ENCODE results near the gene SDCCAG8. TPM values are rescaled to one million over a fixed set of nuclear protein-coding genes. Genes with fewer than 3 reads are reported as not detected.

Gene SDCCAG8
- total and polyA plus RNA-seq, 2 experiments from 2014 or later = 28.3 to 39.3 TPM

GRCh38 chr1:243254927-243255790, 682 bp upstream of the SDCCAG8 start, which contains the start of gene CEP170:
CEP170 (minus strand) TSS chr1:243255281; CDS start chr1:243225280, 30,001 bp downstream.
- no peaks in the 10 kb centered on the region for H3K9me2 ChIP-seq (replicated peaks; ENCODE audit: insufficient read depth)
- TF ChIP-seq EZH2phosphoT487 (IDR thresholded peaks at IDR 0.05; ENCODE audit: low read depth, severe bottlenecking, unreplicated experiment) = no peak
- no peak for TF ChIP-seq EZH2 (IDR thresholded peaks at IDR 0.05; ENCODE audit: borderline replicate concordance)
- no peak for TF ChIP-seq CTCF (IDR thresholded peaks at IDR 0.05; ENCODE audit: poor library complexity)
- peak within 1 kb of the TSS; percentile 58 for H3K4me3 ChIP-seq
- H3K27me3 ChIP-seq = no peaks in the 10 kb centered on the region
- peaks cover 4% of the 10 kb centered on the region for H3K4me1 ChIP-seq (ENCODE audit: insufficient read depth)
- peak within 1 kb of the TSS; percentile 66 for H2AFZ ChIP-seq
- under 1% methylated on average over 67 of the region's 74 CpGs for WGBS (ENCODE audit: low lambda C conversion rate, missing lambda C conversion rate)
- no peaks in the 10 kb centered on the region for H3K36me3 ChIP-seq (replicated peaks; ENCODE audit: insufficient read depth, low read depth)
- peak within 1 kb of the TSS; percentile 83 for H3K4me2 ChIP-seq
- H4K20me1 ChIP-seq (ENCODE audit: insufficient read depth, poor library complexity, severe bottlenecking) = peaks cover 15% of the 10 kb centered on the region
- H3K79me2 ChIP-seq = peaks cover 77% of the 10 kb centered on the region
- DNase-seq (ENCODE audit: low spot score) = peak; percentile 98
- H3K27ac ChIP-seq = peak within 1 kb of the TSS; percentile 87
- no peaks in the 10 kb centered on the region for H3K9me3 ChIP-seq (ENCODE audit: low read depth)

GRCh38 chr1:243256590-243256989, 749 bp downstream of the SDCCAG8 start:
- no peaks in the 10 kb centered on the region for H3K9me2 ChIP-seq (replicated peaks; ENCODE audit: insufficient read depth)
- peak overlapping the region; percentile 87 for H3K27ac ChIP-seq
- H3K79me2 ChIP-seq = peaks cover 75% of the 10 kb centered on the region
- H4K20me1 ChIP-seq (ENCODE audit: insufficient read depth, poor library complexity, severe bottlenecking) = peaks cover 15% of the 10 kb centered on the region
- H3K9me3 ChIP-seq (ENCODE audit: low read depth) = no peaks in the 10 kb centered on the region
- peak overlapping the region; percentile 52 for H2AFZ ChIP-seq
- peak overlapping the region; percentile 83 for H3K4me2 ChIP-seq
- peaks cover 4% of the 10 kb centered on the region for H3K4me1 ChIP-seq (ENCODE audit: insufficient read depth)
- TF ChIP-seq EZH2phosphoT487 (IDR thresholded peaks at IDR 0.05; ENCODE audit: low read depth, severe bottlenecking, unreplicated experiment) (no peak), CTCF (IDR thresholded peaks at IDR 0.05; ENCODE audit: poor library complexity) (no peak), EZH2 (IDR thresholded peaks at IDR 0.05; ENCODE audit: borderline replicate concordance) (no peak)
- no peak for DNase-seq (ENCODE audit: low spot score)
- H3K27me3 ChIP-seq = no peaks in the 10 kb centered on the region
- H3K36me3 ChIP-seq (replicated peaks; ENCODE audit: insufficient read depth, low read depth) = no peaks in the 10 kb centered on the region
- H3K4me3 ChIP-seq = peak overlapping the region; percentile 40
- 47% methylated on average over 2 of the region's 2 CpGs for WGBS (ENCODE audit: low lambda C conversion rate, missing lambda C conversion rate)

- Histone ChIP-seq H3K79me2 (peaks cover 75% of the 10 kb centered on the region), H3K36me3 (replicated peaks; ENCODE audit: insufficient read depth, low read depth) (no peaks in the 10 kb centered on the region), H3K27ac (no peak overlapping the region)
Observed at GRCh38 chr1:243257189-243257588, 1.3 kb downstream of the SDCCAG8 start.

More at GRCh38 chr1:243257189-243257588, 1.3 kb downstream of the SDCCAG8 start:
- Histone ChIP-seq H3K4me3 (peak overlapping the region; percentile 40), H3K9me3 (ENCODE audit: low read depth) (no peaks in the 10 kb centered on the region), H3K27me3 (no peaks in the 10 kb centered on the region), H3K4me1 (ENCODE audit: insufficient read depth) (peaks cover 4% of the 10 kb centered on the region), H4K20me1 (ENCODE audit: insufficient read depth, poor library complexity, severe bottlenecking) (peaks cover 15% of the 10 kb centered on the region), H3K9me2 (replicated peaks; ENCODE audit: insufficient read depth) (no peaks in the 10 kb centered on the region), H2AFZ (peak overlapping the region; percentile 52), H3K4me2 (peak overlapping the region; percentile 83)
- TF ChIP-seq CTCF (IDR thresholded peaks at IDR 0.05; ENCODE audit: poor library complexity) (no peak), EZH2phosphoT487 (IDR thresholded peaks at IDR 0.05; ENCODE audit: low read depth, severe bottlenecking, unreplicated experiment) (no peak), EZH2 (IDR thresholded peaks at IDR 0.05; ENCODE audit: borderline replicate concordance) (no peak)
- DNase-seq (ENCODE audit: low spot score) = no peak
- 94% methylated on average over 1 of the region's 1 CpG for WGBS (ENCODE audit: low lambda C conversion rate, missing lambda C conversion rate)
